NOMO-1 (cell line): ENCODE results near the gene CINP.

ENCODE experiments used
- DNase-seq, 2 experiments: peaks; one replicate each; lab custom pipeline; 2025; ENCODE audit not compliant: unreplicated experiment in 2 of 2; lab: John Stamatoyannopoulos, UW

Gene CINP

DNA sequence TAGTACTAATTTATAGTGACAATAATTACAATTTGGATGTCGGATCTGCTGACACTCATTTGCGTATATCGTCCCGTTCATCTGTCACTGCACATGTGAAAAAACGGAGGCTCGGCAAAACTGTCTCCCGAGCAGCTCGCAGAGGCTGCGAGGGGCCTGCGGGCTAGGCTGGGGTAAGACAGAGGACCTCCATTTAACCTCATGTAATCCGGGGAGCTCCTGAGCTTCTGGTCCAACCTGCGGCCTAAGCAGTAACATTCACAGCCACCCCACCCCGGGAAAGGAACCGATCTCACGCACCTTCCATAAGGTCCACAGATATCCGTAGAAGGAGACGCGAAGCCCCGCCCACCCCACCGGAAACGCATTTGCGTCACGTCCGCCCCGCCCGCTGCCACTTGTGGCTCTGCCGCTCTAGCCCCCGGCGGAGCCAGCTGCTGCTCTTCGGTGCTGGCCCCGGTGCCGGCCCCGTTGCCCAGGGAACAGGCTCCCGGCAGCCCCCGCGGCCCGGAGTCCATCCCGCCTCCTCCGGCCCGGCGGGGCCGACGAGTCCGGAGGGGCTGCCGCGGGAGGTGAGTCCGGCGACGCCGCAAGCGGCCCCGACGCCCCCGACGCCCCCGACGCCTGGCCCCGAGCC, at the start of gene CINP, which contains the start of gene TECPR2:
CINP (minus strand) TSS at position 346 of the 637 bp plus-strand sequence; CDS start at position 307, 39 bp downstream.
TECPR2 (plus strand) TSS at position 397 of the 637 bp plus-strand sequence. CDS start 13,781 bp downstream, outside the sequence.
- peak; percentile 91 to 95 for DNase-seq

GRCh38 chr14:102408724-102409123, 46.0 kb upstream of the CINP start:
- no peak for DNase-seq

DNA sequence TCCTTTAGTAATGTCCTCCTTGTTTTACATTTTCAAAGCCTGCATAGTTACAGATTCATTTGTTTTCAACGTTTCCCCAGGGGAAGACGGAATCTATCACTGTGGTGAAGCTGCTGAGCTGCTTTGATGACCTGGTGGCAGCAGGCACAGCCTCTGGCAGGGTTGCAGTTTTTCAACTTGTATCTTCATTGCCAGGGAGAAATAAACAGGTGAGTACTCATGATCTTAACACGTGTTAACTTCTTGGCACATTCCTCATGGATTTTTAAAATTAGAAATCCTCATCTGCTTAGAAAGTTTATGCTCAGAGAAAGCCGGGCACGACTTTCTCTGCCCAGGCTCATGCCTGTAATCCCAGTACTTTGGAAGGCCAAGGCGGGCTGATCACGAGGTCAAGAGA, 44.6 kb upstream of the CINP start:
- DNase-seq: no peak

DNA sequence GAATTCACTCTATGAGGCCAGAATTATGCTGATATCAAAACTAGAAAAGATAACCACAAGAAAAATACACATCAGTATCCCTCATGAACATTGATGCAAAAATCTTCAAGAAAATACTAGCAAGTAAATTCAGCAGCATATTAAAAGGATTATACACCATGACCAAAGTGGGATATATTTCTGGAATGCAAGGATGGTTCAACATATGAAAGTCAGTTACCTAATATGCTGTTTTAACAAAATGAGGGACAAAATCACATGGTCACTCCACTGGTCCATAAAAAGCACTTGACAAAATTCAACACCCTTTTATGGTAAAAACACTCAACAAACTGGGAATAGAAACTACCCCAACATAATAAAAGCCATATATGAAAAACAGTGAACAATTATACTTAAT, 40.3 kb upstream of the CINP start:
- no peak for DNase-seq

- DNase-seq: no peak
Measured at GRCh38 chr14:102396521-102396920, 33.8 kb upstream of the CINP start.

GRCh38 chr14:102394717-102395375, 32.2 kb upstream of the CINP start:
- peak; percentile 52 to 58 for DNase-seq

DNA sequence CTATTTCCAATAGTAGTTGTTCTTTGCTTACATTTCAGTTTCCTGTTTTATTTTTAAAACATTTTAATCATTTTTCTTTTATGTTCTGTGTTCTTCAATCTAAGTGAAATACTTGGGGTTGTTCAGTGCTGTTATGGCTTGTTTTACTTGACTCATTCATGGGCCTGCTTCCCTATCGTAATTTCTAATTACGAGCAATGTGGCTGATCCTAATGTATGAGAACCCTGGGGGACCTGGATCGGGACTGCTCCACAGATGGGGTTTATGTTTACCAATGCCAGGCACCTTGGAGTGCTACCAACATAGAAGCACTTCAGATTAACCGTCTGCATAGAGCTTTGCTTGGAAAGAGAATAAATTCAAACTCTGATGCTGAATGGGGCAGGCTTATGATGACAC, 29.8 kb upstream of the CINP start:
- no peak for DNase-seq

- no peak for DNase-seq
Measured at GRCh38 chr14:102390064-102390855, 27.6 kb upstream of the CINP start.

DNA sequence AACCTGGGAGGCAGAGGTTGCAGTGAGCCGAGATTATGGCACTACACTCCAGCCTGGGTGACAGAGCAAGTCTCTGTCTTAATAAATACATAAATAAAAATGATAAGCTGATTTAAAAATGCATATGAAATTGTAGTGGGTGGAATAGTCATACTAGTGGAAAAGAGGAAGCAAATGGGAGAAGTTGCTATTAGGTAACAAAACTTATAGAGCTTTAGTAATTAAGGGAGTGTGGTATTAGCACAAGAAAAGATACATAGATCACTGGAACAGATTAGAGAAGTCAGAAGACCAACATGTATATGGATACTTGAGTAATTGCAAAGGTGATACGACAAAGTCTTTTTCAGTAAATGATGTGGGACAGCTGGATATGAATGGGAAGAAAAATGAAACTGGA, 26.6 kb upstream of the CINP start:
- DNase-seq: peak; percentile 72 to 95

- DNase-seq: no peak
Measured at GRCh38 chr14:102387086-102387485, 24.4 kb upstream of the CINP start.

GRCh38 chr14:102378830-102379229, 16.1 kb upstream of the CINP start:
- DNase-seq: no peak

- no peak for DNase-seq
Measured at GRCh38 chr14:102377696-102378095, 15.0 kb upstream of the CINP start.

- no peak for DNase-seq
Measured at GRCh38 chr14:102375119-102375518, 12.4 kb upstream of the CINP start.

DNA sequence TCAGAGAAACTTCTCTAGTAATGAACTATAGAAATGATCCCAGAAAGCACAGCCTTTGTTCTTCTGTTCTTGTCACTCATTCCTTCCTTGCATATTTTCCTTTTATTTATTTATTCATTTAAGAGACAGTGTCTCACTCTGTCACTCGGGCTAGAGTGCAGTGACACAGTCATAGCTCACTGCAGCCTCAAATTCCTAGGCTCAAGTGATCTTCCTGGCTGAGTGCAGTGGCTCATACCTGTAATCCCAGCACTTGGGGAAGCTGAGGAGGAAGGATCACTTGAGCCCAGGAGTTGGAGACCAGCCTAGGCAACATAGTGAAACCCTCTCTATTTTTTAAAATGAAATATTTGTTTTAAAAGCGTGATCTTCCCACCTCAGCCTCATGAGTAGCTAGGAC, 11.6 kb upstream of the CINP start:
- DNase-seq: no peak

- no peak for DNase-seq
Measured at GRCh38 chr14:102373110-102373509, 10.4 kb upstream of the CINP start.

DNA sequence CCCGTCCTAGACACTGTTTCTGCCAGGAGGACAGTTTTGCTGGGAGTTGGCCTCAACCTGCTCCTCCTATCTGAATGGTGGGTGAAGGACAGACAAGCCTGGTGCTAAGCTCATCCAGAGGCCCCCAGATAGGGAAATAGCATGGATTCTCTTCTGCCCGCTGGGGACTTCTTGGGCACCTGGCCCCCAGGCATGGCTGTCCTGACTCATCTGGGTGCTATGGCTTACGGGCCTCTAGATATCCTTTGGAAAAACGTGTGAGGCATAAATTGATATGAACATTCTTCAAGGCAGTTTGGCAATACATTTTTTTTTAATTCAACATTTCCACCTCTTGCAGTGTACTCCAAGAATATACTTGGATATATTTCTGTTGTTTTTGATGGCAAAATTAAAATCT, 8.7 kb upstream of the CINP start:
- DNase-seq: no peak

- peak; percentile 94 to 96 for DNase-seq
Measured at GRCh38 chr14:102370305-102370809, 7.7 kb upstream of the CINP start.

GRCh38 chr14:102363182-102363943, 673 bp upstream of the CINP start:
- DNase-seq: peak in 1 of 2 experiments; percentile 8

- peak in 1 of 2 experiments; percentile 7 for DNase-seq
Measured at GRCh38 chr14:102362084-102362483, 606 bp downstream of the CINP start.

- no peak for DNase-seq
Measured at GRCh38 chr14:102360388-102360787, 2.3 kb downstream of the CINP start.

DNA sequence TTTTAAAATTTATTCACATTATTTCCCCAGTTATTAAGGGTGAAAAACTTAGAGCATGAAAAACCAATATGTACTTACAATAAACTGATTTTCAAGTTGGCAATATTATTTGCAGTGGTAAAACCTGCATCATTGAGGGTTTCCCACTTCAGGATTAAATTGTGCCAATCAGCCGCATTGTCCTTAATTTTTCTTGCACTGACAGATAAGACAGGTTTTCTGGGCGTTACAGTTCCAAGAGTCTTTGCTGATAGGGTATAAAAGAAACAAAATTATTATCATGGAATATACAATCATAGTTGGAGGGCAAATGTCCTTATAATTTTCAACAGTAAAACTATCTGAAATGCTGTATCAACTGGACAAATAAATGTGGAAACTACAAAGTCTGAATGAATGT, 3.3 kb downstream of the CINP start:
- no peak for DNase-seq
